ENCODE measurements around the gene PLSCR4.

PLSCR4 gene

DNA sequence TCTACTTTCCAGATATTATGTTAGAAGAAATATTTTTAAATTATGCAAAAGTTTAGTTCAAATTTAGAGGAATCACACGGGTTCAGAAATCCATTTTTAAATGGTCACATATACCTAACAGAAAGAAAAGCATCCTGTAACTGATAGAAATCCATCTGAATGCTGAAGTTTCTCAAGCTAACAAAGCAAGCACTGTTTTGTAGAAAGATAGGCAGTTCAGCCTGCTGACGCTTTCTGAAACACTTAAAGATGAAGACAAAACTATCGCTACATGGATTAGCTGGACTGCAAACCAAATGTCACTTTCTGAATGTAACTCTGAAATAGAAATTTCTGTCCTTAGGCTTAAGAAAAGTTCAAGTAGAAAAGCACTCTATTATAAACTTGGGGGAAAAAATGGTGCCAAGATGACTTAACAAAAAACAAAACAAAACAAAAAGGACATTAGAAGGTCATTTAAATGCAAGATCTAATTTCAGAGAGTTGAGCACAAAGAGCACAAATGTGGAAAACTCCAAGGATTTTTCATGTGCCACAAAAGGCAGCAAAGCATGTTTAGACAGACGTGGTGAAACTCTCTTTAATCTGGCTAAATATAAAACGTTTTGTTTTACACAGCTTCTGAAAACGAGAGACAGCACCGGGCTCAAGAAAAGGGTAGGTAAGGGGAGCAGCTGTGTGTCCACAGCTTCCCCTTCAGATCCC, 91.1 kb downstream of the PLSCR4 start:
- no peak for DNase-seq

- no peak for DNase-seq
These were observed 91.9 kb downstream of the PLSCR4 start for GRCh38 chr3:146159037-146159436.

DNA sequence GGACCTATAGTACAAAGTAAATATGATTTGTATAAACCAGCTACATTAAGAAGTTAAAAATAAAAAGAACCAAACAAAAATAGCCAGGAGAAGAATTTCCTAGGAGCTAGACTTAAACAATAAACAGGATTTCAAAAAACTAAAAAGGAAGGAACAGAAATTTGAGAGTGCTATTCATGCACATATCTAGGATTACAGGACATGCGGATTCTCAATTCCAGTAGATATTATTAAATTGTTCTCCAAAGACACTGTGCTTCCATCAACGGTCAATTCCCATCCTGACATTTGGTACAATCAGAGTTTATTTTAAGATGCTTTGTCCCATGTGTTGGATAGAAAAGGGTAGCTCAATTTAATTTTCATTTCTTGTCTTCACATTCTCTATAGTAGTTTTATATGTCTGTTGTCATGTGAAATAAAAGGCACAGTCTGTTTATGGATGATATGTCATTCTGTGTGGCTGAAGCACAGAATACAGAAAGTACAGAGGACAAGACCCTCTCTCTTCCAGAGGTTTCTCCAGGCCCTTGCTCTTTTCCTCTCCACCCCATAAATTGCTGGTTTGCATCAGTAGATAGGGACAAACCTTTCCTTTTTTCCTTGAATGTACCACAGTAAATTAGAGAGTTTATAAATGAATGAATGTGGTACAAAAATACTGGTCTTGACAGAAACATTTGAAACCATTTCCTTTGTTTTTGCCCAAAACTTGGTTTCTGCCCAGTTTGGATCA, 93.4 kb downstream of the PLSCR4 start:
- no peak for DNase-seq

DNA sequence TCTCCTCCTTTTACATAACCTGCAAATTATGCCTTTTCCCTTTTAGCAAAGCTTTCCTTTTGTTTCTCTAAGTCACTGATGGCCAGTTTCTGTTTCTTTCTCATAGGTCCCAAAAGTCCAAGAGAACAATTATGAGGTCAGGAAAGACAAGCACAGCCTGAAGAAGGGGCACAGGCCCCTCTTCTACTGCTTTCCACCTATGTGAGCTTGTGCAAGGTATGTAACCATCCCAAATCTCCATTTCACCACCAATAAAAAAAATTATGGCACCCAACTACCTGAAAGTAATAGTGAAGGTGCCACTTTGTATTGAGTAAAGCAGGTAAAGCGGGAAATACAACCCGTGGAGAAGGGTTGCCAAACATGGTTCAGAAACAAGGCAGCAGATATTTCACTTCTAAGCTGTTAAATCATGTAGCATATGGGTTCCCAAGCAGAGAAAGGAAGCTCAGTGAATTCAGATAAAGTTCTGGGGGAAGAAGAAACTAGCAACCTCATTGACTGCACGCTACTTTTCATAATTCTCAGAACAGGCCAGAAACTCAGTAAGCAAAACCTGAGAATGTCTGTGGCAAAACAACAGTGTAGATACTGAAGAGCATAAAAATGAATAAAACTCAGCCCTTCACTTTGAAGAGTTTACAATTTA, 94.1 kb downstream of the PLSCR4 start:
- DNase-seq: no peak

- DNase-seq: no peak
These were observed 94.8 kb downstream of the PLSCR4 start for GRCh38 chr3:146156095-146156494.

- DNase-seq: no peak
These were observed 95.9 kb downstream of the PLSCR4 start for GRCh38 chr3:146154995-146155394.

GRCh38 chr3:146154316-146154715, 96.6 kb downstream of the PLSCR4 start:
- DNase-seq: no peak

GRCh38 chr3:146153429-146153828, 97.5 kb downstream of the PLSCR4 start:
- no peak for DNase-seq

GRCh38 chr3:146152834-146153233, 98.1 kb downstream of the PLSCR4 start:
- no peak for DNase-seq

- DNase-seq: no peak
These were observed 102.4 kb downstream of the PLSCR4 start for GRCh38 chr3:146148468-146148931.

GRCh38 chr3:146145642-146146041, 105.3 kb downstream of the PLSCR4 start:
- DNase-seq: no peak

- no peak for DNase-seq
These were observed 108.1 kb downstream of the PLSCR4 start for GRCh38 chr3:146142757-146143156.

All from stimulated activated CD8-positive, alpha-beta memory T cell treated with anti-CD3 and anti-CD28 coated beads, Interleukin-4, amount 100 ng/mL, for 48 hours (primary cell).